WTC11 (cell line): ENCODE data around the gene LIMCH1. TPM values are rescaled to one million over a fixed set of nuclear protein-coding genes. Genes with fewer than 3 reads are reported as not detected.

Experiments used
- ATAC-seq: fragments of 200-7000 bp; cut with Tn5 transposase; 2 replicates; pipeline ENCODE4 v1.10.0; 2021; ENCODE audit warnings: mild to moderate bottlenecking, moderate library complexity
- CTCF ChIA-PET: fragments of 300-600 bp; sonication (Branson Sonifier 250); formaldehyde crosslinking; loops from one replicate; lab custom pipeline; 2021; ENCODE audit warnings: antibody characterized with exemption; lab: Charles Lee
- POLR2A ChIA-PET: fragments of 350-600 bp; sonication (Branson Sonifier 250); formaldehyde crosslinking; loops from one replicate; lab custom pipeline; 2021; ENCODE audit warnings: antibody characterized with exemption; lab: Charles Lee
- DNase-seq: peaks from one replicate; pipeline ENCODE4 v3.0.0; 2021; ENCODE audit warnings: low spot score
- H3K27ac Mint-ChIP-seq: 2 replicates; pipeline ENCODE4 v1.8.0; 2021; ENCODE audit warnings: mixed read lengths
- H3K27me3 Mint-ChIP-seq: 2 replicates; pipeline ENCODE4 v1.8.0; 2021; ENCODE audit warnings: low read depth, mild to moderate bottlenecking, moderate library complexity, mixed read lengths
- H3K36me3 Mint-ChIP-seq: 2 replicates; pipeline ENCODE4 v1.8.0; 2021; ENCODE audit warnings: mixed read lengths
- H3K4me1 Mint-ChIP-seq: 2 replicates; pipeline ENCODE4 v1.8.0; 2022; ENCODE audit warnings: mixed read lengths
- H3K4me3 Mint-ChIP-seq: 2 replicates; pipeline ENCODE4 v1.8.0; 2021; ENCODE audit warnings: mild to moderate bottlenecking, moderate library complexity, mixed read lengths
- H3K9me3 Mint-ChIP-seq: 2 replicates; pipeline ENCODE4 v1.8.0; 2021; ENCODE audit warnings: mixed read lengths
- ATF6 ChIP-seq: sonication (generic); formaldehyde crosslinking; IDR thresholded peaks from 2 replicates; pipeline ENCODE4 v1.8.1; 2023; ENCODE audit warnings: mild to moderate bottlenecking, missing genetic modification reagents
- CBFB ChIP-seq: sonication (generic); formaldehyde crosslinking; IDR thresholded peaks from 2 replicates; pipeline ENCODE4 v1.8.1; 2022; ENCODE audit warnings: mild to moderate bottlenecking, low read depth, missing genetic modification reagents
- CREB1 ChIP-seq: sonication (generic); formaldehyde crosslinking; IDR thresholded peaks from 2 replicates; pipeline ENCODE4 v1.8.0; 2023; ENCODE audit warnings: mild to moderate bottlenecking, missing genetic modification reagents
- CTCF ChIP-seq: fragments of 200-600 bp; IDR thresholded peaks from 2 replicates; pipeline ENCODE4 v1.8.0; 2022; ENCODE audit warnings: antibody characterized with exemption
- E2F1 ChIP-seq: sonication (generic); formaldehyde crosslinking; IDR thresholded peaks from 2 replicates; pipeline ENCODE4 v1.8.0; 2022; ENCODE audit warnings: mild to moderate bottlenecking, missing genetic modification reagents
- EMX1 ChIP-seq: fragments of 250-450 bp; sonication (Bioruptor Pico); IDR thresholded peaks from 2 replicates; pipeline ENCODE4 v1.8.0; 2021; ENCODE audit warnings: mild to moderate bottlenecking
- ETV6 ChIP-seq: sonication (generic); formaldehyde crosslinking; IDR thresholded peaks from 2 replicates; pipeline ENCODE4 v1.8.1; 2022; ENCODE audit warnings: mild to moderate bottlenecking, missing genetic modification reagents
- FOXP1 ChIP-seq: sonication (generic); formaldehyde crosslinking; IDR thresholded peaks from 2 replicates; pipeline ENCODE4 v1.8.0; 2022; ENCODE audit warnings: missing genetic modification reagents, mild to moderate bottlenecking, moderate library complexity, borderline replicate concordance
- GTF2I ChIP-seq: fragments of 250-450 bp; sonication (Bioruptor Pico); conservative IDR thresholded peaks from 2 replicates; pipeline ENCODE4 v1.4.0; 2021; ENCODE audit warnings: mild to moderate bottlenecking
- IRF2 ChIP-seq: sonication (generic); formaldehyde crosslinking; IDR thresholded peaks from 2 replicates; pipeline ENCODE4 v1.8.0; 2022; ENCODE audit warnings: low read depth, missing genetic modification reagents, borderline replicate concordance
- JAZF1 ChIP-seq: fragments of 250-450 bp; sonication (Bioruptor Pico); IDR thresholded peaks from 2 replicates; pipeline ENCODE4 v1.9.0; 2021; ENCODE audit warnings: moderate library complexity, mild to moderate bottlenecking, inconsistent platforms
- MLX ChIP-seq: sonication (generic); formaldehyde crosslinking; IDR thresholded peaks from 2 replicates; pipeline ENCODE4 v1.8.1; 2023; ENCODE audit warnings: mild to moderate bottlenecking, missing genetic modification reagents, moderate library complexity
- NFE2L1 ChIP-seq: sonication (generic); formaldehyde crosslinking; IDR thresholded peaks from 2 replicates; pipeline ENCODE4 v1.8.1; 2023; ENCODE audit warnings: missing genetic modification reagents
- SMAD4 ChIP-seq: sonication (generic); formaldehyde crosslinking; IDR thresholded peaks from 2 replicates; pipeline ENCODE4 v1.8.0; 2022; ENCODE audit warnings: mild to moderate bottlenecking, missing genetic modification reagents
- SP1 ChIP-seq: sonication (generic); formaldehyde crosslinking; conservative IDR thresholded peaks from 2 replicates; pipeline ENCODE4 v1.8.1; 2022; ENCODE audit warnings: missing genetic modification reagents
- STAT6 ChIP-seq: sonication (generic); formaldehyde crosslinking; conservative IDR thresholded peaks from 2 replicates; pipeline ENCODE4 v1.8.1; 2023; ENCODE audit warnings: mild to moderate bottlenecking, low read depth, missing genetic modification reagents, moderate library complexity
- ZNF121 ChIP-seq: sonication (generic); formaldehyde crosslinking; IDR thresholded peaks from 2 replicates; pipeline ENCODE4 v1.8.0; 2023; ENCODE audit warnings: missing genetic modification reagents
- ZNF532 ChIP-seq: fragments of 250-450 bp; sonication (Bioruptor Pico); IDR thresholded peaks from 2 replicates; pipeline ENCODE4 v1.9.0; 2021; ENCODE audit warnings: mild to moderate bottlenecking, borderline replicate concordance
- total RNA-seq: library from RNA; stranded (reverse); gene quantifications from 3 replicates; pipeline ENCODE4 v1.2.3, GENCODE V29; 2021

The LIMCH1 gene
- total RNA-seq, 1 experiment from 2014 or later, result 0.92 TPM

GRCh38 chr4:41587286-41587685 lies 49.3 kb downstream of the LIMCH1 start:
- peaks cover 6% of the 10 kb centered on the region; the same call in 1 of the 2 replicates for H3K36me3 Mint-ChIP-seq
- no peak overlapping the region for H3K4me3 Mint-ChIP-seq
- peaks cover 15% of the 10 kb centered on the region for H3K9me3 Mint-ChIP-seq
- no peaks in the 10 kb centered on the region for H3K4me1 Mint-ChIP-seq
- no peak overlapping the region for H3K27ac Mint-ChIP-seq
- POLR2A ChIA-PET, result no interaction called here
- CTCF ChIA-PET, result no interaction called here
- DNase-seq (no peak), ATAC-seq (no peak)
- peaks cover 2% of the 10 kb centered on the region; the same call in 1 of the 2 replicates for H3K27me3 Mint-ChIP-seq
- TF ChIP-seq ETV6 (CRISPR knock-in tag) (no peak), MLX (CRISPR knock-in tag) (no peak), NFE2L1 (CRISPR knock-in tag) (no peak), GTF2I (CRISPR knock-in tag) (no peak)

GRCh38 chr4:41590591-41590990 lies 52.6 kb downstream of the LIMCH1 start:
- Mint-ChIP-seq H3K27me3 (peaks cover 2% of the 10 kb centered on the region; the same call in 1 of the 2 replicates), H3K4me1 (peaks cover 4% of the 10 kb centered on the region), H3K4me3 (no peak overlapping the region), H3K36me3 (no peaks in the 10 kb centered on the region), H3K27ac (no peak overlapping the region), H3K9me3 (peaks cover under 1% of the 10 kb centered on the region; the same call in 1 of the 2 replicates)
- DNase-seq (no peak), ATAC-seq (no peak)
- CTCF ChIA-PET, result no interaction called here
- POLR2A ChIA-PET, result no interaction called here
- TF ChIP-seq IRF2 (CRISPR knock-in tag), result no peak
- no peak for TF ChIP-seq E2F1 (CRISPR knock-in tag)
- no peak for TF ChIP-seq CTCF
- TF ChIP-seq STAT6, result no peak
- no peak for TF ChIP-seq CREB1 (CRISPR knock-in tag)

GRCh38 chr4:41594432-41594831 lies 56.5 kb downstream of the LIMCH1 start:
- no peaks in the 10 kb centered on the region for H3K36me3 Mint-ChIP-seq
- H3K4me1 Mint-ChIP-seq, result peaks cover 8% of the 10 kb centered on the region
- ChIA-PET POLR2A (no interaction called here), CTCF (interaction anchor here (1.2 kb wide), 1 partner anchor 51 kb away, joined by 3 read pairs; no protein-coding TSS in a partner anchor)
- H3K27me3 Mint-ChIP-seq, result peaks cover 2% of the 10 kb centered on the region; the same call in 1 of the 2 replicates
- ATAC-seq, result no peak
- DNase-seq, result no peak
- no peaks in the 10 kb centered on the region for H3K9me3 Mint-ChIP-seq
- H3K27ac Mint-ChIP-seq, result no peak overlapping the region
- no peak overlapping the region for H3K4me3 Mint-ChIP-seq
- no peak for TF ChIP-seq ZNF121 (CRISPR knock-in tag)
- no peak for TF ChIP-seq FOXP1 (CRISPR knock-in tag)
- TF ChIP-seq ATF6, result no peak
- TF ChIP-seq JAZF1 (CRISPR knock-in tag), result no peak
- TF ChIP-seq EMX1 (CRISPR knock-in tag), result no peak
- no peak for TF ChIP-seq NFE2L1 (CRISPR knock-in tag)
- TF ChIP-seq SMAD4 (CRISPR knock-in tag), result no peak
- no peak for TF ChIP-seq SP1 (CRISPR knock-in tag)
- TF ChIP-seq CBFB, result no peak
- TF ChIP-seq ZNF532 (CRISPR knock-in tag), result no peak
